HG03439 (cell line): ENCODE measurements around the gene SUV39H1.
"Not testable (repeated sequence)": the region's sequence is repeated elsewhere in the genome, so short reads cannot be mapped to it uniquely, and the experiment has no call there.

Source experiments
- ATAC-seq: cut with Tn5 transposase; IDR thresholded peaks from one replicate; pipeline ENCODE4 v1.9.1; 2021; ENCODE audit warnings: mild to moderate bottlenecking, moderate library complexity; ENCODE audit not compliant: unreplicated experiment

The SUV39H1 gene

DNA sequence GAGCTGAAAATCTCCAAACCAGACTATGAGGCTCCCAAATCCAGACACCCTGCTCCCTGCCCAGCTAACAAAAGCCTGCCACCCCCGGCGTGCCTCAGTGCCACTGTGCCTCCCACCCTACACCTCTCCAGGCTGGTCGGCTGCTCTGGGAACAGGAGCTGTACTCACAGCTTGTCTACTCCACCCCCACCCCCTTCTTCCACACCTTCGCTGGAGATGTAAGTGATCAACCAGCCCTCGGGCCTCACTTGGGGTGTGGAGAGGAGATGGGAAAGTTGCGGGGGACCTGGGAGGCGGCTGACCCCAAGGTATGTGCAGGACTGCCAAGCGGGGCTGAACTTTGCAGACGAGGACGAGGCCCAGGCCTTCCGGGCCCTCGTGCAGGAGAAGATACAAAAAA lies 11.1 kb upstream of the SUV39H1 start:
- ATAC-seq = no peak

DNA sequence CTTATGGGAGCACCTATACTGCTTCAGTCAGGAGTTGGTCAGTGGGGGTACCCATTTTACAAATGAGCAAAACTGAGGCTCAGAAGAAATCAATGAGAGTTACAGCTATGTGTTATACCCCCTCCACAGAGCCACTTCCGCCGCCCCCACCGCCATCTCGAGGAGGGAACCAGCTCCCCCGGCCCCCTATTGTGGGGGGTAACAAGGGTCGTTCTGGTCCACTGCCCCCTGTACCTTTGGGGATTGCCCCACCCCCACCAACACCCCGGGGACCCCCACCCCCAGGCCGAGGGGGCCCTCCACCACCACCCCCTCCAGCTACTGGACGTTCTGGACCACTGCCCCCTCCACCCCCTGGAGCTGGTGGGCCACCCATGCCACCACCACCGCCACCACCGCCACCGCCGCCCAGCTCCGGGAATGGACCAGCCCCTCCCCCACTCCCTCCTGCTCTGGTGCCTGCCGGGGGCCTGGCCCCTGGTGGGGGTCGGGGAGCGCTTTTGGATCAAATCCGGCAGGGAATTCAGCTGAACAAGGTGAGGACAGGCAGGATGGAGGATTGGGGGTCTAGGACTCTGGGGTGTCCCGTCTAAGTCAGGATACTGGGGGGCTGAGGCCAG lies 7.9 kb upstream of the SUV39H1 start:
- ATAC-seq = no peak

DNA sequence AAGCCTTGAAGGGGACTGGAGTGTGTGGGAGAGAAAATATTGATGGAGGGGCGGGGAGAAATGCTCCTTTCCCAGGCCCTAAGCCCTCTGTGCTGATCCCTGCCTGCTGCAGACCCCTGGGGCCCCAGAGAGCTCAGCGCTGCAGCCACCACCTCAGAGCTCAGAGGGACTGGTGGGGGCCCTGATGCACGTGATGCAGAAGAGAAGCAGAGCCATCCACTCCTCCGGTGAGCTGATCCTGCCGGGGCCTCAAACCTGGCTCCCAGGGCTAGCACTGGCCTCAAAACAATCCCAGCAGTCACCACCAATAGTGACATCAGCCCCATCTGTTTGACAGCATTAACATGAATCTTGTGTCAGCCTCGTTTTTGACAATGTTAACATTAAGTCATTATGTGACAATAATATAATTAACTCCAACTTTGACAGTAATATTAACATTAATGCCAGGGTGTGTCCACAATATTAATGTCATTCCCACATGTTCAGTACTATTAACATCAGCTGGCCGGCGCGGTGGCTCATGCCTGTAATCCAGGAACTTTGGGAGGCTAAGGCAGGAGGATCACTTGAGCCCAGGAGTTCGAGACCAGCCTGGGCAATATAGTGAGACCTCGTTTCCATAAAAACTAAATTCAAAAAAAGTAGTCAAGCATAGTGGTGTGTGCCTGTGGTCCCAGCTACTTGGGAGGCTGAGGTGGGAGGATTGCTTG lies 7.2 kb upstream of the SUV39H1 start:
- ATAC-seq = no peak

DNA sequence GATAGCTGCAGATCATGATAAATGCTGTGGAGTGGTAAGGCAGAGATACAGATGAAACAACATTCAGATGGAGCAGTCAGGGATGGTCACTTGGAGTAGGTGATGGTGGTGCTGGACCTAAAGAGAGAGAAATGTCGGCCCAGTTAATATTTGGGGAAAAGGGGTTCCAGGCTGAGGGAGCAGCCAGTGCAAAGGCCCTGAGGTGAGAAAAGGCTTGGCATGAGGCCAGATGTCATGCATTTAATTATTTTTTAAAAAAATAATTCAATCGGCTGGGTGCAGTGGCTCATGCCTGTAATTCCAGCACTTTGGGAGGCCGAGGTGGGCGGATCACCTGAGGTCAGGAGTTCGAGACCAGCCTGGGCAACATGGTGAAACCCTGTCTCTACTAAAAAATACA lies 4.8 kb upstream of the SUV39H1 start:
- ATAC-seq = not testable (repeated sequence)

DNA sequence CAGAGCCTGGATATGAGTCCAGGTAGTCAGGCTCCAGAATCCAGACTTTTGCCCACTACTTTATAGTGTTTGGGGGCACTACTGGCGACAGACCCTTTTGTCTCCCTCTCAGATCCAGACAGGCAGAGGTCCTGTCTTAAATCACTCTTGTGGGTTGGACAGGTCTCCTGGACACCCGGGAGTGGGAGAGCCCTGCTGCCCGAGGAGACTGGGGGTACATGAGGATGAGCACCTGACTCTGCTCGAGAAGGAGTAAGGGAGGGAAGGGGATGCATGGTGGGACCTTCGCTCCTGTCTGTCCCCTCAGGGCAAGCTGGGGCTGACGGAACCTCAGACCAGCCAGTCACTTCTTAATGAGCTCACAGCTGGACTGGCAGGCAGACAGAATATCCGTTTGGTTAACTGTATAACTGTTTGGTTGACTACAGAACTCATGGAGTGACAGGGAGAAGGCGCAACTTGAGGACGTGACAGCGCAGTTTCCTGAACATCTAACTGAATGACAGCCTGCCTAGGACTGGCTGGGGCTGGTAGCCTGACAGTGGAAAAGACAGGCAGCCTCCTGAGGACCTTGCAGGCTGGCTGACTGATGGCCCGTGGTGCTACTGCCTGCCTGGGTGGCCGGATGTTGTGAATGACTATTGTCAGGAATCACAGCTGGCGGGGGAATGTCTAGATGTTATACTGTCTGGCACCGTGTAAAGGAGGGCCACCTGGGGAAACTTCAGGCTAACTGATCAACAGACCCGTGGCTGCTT lies 1.6 kb upstream of the SUV39H1 start:
- ATAC-seq = no peak

DNA sequence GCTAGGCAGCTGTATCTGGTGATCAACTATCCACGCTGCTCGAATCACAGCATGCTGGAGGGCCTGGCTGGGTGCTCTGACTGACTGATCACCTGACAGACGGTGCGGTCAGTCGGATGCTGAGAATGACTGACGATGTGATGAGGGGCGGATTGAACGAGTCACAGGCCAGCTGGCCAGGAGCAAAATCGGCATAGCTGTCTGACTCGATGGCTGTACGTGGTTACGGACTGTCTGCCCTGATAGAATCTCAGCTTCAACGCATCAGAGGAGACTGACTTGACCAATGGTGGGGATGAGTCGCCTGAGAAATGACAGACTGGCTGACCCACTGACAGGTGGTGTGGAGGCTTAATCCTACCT lies 1.0 kb upstream of the SUV39H1 start:
- no peak for ATAC-seq

DNA sequence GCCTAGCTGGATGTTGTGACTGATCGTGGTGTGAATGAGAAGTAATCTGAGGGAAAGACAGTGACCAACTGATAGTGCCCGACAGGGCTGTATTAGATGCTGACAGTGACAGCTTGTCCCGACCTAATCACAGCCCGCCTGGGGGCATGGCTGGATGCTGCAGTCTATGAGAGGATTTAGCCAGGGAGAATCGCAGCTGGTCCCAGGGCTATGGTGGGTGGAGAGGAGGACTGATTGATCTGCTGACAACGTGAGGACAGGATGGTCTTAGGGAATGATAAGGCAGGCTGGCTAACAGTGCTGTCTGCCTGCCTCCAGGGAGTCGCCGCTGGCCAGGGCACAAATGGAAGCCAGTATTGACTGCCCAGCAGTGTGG lies 621 bp upstream of the SUV39H1 start:
- no peak for ATAC-seq

DNA sequence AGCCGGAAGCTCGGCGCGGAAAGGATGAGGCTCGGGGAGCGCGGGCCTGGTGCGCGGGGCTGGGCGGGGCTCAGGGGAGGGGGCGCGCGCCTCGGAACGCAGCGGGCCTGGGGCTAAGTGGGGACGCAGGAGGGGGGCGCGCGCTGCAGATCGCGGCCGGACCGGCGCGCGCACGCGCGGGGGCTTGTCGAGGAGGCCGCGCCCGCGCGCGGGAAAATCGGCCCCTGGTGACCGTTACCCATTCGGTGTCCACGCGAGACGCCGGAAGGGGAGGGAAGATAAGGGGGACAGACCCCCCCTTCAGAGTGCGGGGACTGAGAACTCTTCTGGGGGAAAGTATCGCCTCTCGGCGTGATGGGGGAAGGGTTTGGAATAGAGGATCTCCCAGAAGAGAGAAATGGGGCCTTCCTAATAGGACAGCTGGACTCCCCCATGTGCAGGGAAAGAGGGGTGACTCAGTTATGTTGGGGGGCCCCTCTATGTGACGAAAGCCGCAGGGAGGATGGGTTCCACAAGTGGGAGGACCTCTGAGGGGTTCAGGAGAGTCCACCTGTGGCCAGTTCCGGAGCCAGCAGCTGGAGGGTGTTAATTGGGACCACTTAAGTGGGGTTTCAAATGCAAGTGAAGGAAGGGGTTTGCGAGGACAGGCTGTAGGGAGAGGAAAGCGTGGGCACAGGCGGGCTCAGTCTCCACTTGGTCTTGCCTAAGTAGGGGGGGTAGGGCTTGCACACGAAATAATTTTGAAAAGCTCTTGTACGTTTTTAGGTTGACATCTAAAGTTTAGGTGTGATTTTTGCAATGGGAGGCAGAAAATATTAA lies 584 bp downstream of the SUV39H1 start:
- peak; percentile 13 for ATAC-seq

DNA sequence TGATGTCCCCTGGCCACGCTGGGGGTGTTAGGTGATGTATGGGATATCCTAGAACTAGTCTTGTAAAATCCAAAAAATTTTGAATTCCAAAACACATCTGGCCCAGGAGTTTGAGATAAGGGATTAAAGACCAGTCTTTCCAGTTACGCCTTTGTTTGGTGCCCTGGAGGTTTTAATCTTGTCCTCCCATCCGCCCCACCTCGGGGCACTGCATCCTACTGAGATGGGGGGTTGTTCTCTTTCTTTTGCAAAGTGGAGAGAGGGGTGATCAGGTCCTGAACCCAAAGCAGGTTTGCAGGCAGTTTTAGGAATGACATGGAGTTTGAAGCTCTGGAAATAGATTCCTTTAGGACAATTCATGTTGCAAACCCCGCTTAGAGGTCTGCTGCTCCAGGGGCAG lies 1.8 kb downstream of the SUV39H1 start:
- ATAC-seq = no peak

DNA sequence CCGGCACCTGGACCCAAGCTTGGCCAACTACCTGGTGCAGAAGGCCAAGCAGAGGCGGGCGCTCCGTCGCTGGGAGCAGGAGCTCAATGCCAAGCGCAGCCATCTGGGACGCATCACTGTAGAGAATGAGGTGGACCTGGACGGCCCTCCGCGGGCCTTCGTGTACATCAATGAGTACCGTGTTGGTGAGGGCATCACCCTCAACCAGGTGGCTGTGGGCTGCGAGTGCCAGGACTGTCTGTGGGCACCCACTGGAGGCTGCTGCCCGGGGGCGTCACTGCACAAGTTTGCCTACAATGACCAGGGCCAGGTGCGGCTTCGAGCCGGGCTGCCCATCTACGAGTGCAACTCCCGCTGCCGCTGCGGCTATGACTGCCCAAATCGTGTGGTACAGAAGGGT lies 3.7 kb downstream of the SUV39H1 start:
- ATAC-seq = no peak

DNA sequence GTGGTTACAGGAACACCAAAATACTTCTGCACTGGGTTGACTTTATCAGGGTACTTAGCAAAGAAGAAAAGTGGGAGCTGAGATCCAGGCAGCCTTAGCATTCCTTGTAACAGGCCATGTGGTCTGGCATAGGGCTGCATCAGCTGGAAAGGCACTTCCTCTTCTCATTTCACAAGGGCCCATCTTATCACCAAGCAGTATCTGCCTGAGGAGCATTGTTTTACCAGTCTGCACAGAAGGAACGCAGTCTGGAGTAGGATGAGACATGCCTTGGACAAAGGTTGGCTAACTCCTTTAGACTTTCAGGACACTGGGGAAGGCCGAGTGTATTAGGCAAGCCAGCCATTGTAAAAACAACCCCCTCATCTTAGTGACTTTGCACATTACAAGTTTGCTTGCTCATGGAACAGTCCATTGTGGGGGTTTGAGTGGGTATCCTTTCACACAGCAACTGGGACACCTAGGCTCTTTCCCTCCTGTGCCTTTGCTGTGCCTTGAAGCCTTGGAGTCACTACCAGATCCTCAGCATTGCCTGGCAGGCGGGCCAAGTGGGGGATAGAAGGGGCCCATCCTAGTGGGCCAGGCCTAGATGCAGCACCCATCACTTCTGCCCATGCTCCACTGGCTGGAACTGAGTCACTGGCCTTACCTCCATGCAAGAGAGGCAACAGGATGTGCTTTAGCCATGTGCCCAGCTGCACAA lies 4.6 kb downstream of the SUV39H1 start:
- ATAC-seq = no peak

DNA sequence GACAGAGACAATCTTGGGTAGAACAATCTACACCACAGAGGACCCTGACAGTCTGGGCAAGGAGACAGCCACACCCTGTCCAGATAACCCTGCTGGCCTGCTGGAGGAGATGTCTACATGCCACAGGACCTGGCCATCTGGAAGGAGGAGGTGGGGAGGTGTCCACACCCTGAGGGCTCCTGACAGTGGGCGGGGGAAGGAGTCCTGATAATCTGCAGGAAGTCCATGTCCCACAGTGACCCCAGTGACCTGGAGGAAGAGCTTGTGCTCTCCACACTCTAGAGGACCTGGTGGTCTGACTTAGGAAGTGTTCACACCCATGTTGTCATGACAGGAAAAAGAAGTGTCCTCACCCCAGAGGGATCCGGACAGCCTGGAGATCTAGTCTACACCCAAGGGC lies 5.5 kb downstream of the SUV39H1 start:
- no peak for ATAC-seq

DNA sequence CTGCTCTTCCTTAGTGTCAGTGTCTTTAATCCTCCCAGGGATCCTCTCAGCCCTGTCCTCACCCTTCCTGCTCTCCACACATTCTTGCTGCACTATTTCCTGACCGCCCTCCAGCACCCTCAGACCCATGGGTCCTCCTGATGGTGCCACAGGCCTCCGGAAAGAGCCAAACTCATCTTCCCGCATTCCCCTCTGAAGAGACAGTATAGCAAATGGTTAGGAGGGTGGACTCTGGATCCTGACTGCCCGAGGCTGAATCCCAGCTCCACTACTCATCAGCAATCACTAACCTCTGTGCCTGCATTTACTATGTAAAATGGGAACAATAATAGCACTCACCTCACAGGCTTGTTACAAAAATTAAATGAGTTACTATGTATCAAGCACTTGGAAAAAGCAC lies 6.2 kb downstream of the SUV39H1 start:
- ATAC-seq = no peak

DNA sequence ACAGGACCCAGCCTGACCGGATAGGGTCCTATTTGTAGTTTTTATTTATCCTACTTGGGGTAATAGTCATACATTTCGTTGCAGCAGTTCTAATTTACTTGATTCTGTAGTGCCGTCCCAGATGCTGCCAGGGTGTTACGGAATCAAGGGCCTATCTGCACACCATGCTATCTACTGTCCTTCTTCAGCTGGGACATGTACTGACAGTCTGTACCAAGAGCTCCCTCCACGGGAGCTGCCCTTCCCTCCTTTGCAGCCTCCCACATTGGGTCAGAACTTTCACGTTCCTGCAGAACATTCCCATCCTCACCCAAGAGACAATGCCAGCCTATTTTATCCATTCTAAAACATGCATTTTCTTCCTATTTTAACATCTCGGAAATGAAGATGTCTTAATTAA lies 6.7 kb downstream of the SUV39H1 start:
- ATAC-seq = no peak

DNA sequence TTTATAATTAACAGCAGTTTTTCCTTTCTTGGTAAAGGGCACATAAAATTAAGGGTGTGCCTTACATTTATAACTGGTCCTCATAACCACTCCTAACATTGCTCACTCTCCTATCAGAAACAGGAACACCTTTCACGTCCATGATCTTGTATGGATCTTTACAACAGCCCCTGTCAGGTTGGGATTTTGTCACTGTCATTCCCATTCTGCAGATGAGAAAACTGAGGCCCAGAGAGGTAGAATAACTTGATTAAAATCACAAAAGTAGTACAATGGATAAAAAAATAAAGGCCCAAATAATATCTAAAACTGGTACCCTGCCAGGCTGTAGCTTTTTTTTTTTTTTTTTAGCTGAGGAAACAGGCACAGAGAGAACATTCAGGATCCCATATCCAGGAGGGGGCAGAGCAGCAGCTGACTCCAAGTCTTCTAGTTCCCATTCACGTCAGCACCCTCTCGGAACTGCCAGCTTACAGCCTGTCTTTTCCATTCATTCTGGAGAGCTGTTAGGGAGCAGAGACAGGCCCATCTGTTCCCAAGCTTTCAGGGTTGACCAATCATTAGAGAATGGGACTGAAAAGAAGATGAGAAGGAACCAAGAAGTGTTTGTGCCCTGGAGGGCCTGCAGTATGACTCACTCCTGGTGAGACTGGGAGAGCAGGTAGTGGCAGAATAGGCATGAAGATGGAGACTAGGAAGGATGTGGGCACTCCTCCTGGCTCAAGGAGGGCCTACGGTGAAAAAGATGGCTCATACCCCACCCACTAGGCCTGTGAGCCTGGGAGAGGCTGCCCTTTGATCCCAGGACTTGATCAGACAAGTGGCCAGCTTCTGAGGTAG lies 7.3 kb downstream of the SUV39H1 start:
- no peak for ATAC-seq

DNA sequence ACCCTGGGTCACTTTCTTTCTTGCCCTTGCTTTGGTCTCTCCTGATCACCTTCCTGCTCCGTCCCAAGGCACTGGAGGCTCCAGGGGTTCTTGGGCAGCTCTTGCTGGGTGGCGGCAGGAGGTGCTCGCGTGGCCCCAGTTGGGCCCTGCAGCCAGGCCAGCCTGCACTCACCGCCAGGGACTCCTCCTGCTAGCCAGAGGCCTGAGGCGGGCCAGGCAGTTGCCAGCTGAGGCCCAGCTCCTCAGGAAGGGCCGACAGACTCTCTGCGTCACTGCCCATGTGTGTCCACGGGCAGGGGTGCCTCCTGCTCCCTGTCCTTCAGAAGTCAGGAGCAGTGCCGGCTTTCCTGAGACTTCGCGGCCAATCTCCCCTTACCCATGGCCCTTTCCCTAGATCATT lies 9.3 kb downstream of the SUV39H1 start:
- no peak for ATAC-seq

DNA sequence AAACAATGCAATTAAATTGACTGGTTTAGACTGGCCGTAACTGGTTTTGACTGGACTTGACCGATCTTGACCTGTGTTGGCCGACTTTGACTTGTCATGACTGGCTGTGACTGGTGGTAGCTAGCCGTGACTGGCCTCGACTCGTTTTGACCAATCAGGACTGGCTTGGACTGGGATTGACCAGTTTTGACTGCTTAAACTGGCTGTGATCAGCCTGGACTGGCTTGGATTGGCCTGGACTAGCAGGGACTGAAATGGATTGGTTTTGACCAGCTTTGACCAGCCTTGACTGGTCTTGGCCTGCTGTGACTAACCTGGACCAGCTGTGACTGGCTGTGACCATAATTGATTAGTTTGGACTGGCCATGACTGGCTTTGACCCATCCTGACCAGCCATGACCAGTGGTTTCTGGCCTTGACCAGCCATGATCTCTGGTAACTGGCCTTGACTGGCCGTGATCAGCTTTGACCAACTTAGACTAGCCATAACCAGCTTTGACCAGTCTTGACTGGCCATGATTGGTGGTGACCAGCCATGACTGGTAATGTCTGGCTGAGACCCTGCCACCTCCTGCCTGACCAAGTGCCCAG lies 13.1 kb downstream of the SUV39H1 start:
- no peak for ATAC-seq

DNA sequence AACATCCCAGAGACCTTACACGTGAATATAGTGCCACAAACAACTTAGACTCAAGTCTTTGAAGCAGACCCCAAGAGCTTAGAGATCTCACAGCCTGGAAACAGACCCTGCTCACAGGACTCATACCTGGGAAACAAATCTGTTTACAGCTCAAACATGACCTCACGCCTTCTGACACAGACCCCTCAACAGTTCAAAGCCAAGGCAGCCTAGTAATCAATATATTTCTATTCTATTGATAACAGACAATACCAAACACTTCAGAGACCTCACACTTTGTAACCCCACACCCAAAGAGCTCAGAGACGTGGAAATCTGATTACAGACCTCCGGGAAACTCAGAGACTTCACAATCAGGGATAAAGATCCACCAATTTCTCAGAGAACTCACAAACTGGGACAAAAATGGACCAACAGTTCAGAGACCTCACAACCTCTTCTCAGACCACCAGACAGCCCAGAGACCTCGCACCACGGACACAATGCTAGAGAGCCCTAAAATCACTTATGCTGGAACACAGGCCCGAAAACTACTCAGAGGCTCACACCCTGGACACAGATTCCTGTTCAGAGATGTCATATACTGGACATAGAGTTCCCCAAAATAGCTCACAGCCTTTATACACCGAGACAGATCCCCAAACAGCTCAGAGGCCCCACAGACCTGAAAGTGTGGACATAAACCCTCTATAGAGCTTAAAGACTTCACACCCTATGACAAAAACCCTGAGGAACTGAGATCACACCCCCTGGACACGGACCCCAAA lies 14.8 kb downstream of the SUV39H1 start:
- ATAC-seq = no peak
